GM12878 (cell line): ENCODE results near the gene HHLA2. TPM values are rescaled to one million over a fixed set of nuclear protein-coding genes. Genes with fewer than 3 reads are reported as not detected.

ENCODE experiments used
- BCL3 ChIP-seq: IDR thresholded peaks from 2 replicates; pipeline ENCODE4 v1.6.1; 2011; ENCODE audit warnings: borderline replicate concordance, low read depth, mild to moderate bottlenecking, moderate library complexity, low read length; ENCODE audit not compliant: insufficient read depth, poor library complexity, severe bottlenecking
- BRCA1 ChIP-seq: IDR thresholded peaks from 2 replicates; pipeline ENCODE4 v1.6.1; 2011; ENCODE audit warnings: low read depth, low read length, improper control_type of control experiment
- IRF3 ChIP-seq: fragments of 450-650 bp; IDR thresholded peaks from 2 replicates; pipeline ENCODE4 v1.6.1; 2014; ENCODE audit warnings: mild to moderate bottlenecking
- IRF5 ChIP-seq: fragments of 450-650 bp; IDR thresholded peaks from 2 replicates; pipeline ENCODE4 v1.6.1; 2017; ENCODE audit warnings: borderline replicate concordance
- KDM1A ChIP-seq: fragments of 200-600 bp; sonication (generic); IDR thresholded peaks from 2 replicates; pipeline ENCODE4 v1.6.1; 2016; ENCODE audit warnings: borderline replicate concordance
- RBBP5 ChIP-seq: fragments of 200-600 bp; sonication (generic); conservative IDR thresholded peaks from 2 replicates; pipeline ENCODE4 v1.6.1; 2016
- SMC3 ChIP-seq: IDR thresholded peaks from 2 replicates; pipeline ENCODE4 v1.6.1; 2011; ENCODE audit warnings: low read length, improper control_type of control experiment, borderline replicate concordance
- ZBED1 ChIP-seq: IDR thresholded peaks from 2 replicates; pipeline ENCODE4 v1.6.1; 2016; ENCODE audit warnings: borderline replicate concordance
- ZBTB4 ChIP-seq: fragments of 450-650 bp; formaldehyde crosslinking; IDR thresholded peaks from 2 replicates; pipeline ENCODE4 v1.4.0; 2022; ENCODE audit warnings: mild to moderate bottlenecking, moderate library complexity
- ZNF207 ChIP-seq: fragments of 450-650 bp; IDR thresholded peaks from 2 replicates; pipeline ENCODE4 v1.6.1; 2014; ENCODE audit warnings: antibody characterized with exemption, mild to moderate bottlenecking, borderline replicate concordance
- ZNF217 ChIP-seq: fragments of 450-650 bp; IDR thresholded peaks from 2 replicates; pipeline ENCODE4 v1.6.1; 2017; ENCODE audit warnings: antibody characterized with exemption, mild to moderate bottlenecking
- polyA plus RNA-seq, 11 experiments: library from polyadenylated mRNA; depleted of rRNA in 4 of 11; unstranded in 6 of 11; stranded (reverse) in 5 of 11; fragments of >200 nt; fragmentation: Nextera tagmentation in 4 of 11; fragmentation: Illumina TruSeq in 1 of 11; extraction: Ambion mirVana in 4 of 11; extraction: Trizol in 1 of 11; gene quantifications; 1 replicate in 1 of 11; 2 replicates in 10 of 11; pipeline versions ENCODE4 v1.2.1 to v1.2.3, GENCODE V29; 2011 to 2016; ENCODE audit warnings: inconsistent platforms in 2 of 11, missing spikeins in 2 of 11, low read depth in 1 of 11
- total RNA-seq, 4 experiments: library from RNA; depleted of rRNA in 3 of 4; stranded (reverse); fragments of >200 nt in 3 of 4; fragmentation: Illumina TruSeq in 1 of 4; extraction: Trizol in 1 of 4; gene quantifications; 2 replicates each; pipeline versions ENCODE4 v1.2.1 to v1.2.3, GENCODE V29; 2013 to 2021
- TF ChIP-seq, protein P1 (sequence below): fragments of 450-650 bp; IDR thresholded peaks from 2 replicates; pipeline ENCODE4 v1.6.1; 2017; ENCODE audit warnings: antibody characterized with exemption, mild to moderate bottlenecking, moderate library complexity
- TF ChIP-seq, protein P2 (sequence below): IDR thresholded peaks from 2 replicates; pipeline ENCODE4 v1.6.1; 2011; ENCODE audit warnings: mild to moderate bottlenecking, low read depth, low read length, moderate library complexity; ENCODE audit not compliant: insufficient replicate concordance
- TF ChIP-seq, protein P3 (sequence below): fragments of 450-650 bp; IDR thresholded peaks from 2 replicates; pipeline ENCODE4 v1.6.1; 2017; ENCODE audit warnings: mild to moderate bottlenecking, low read depth, inconsistent platforms; ENCODE audit not compliant: poor library complexity, severe bottlenecking

The HHLA2 gene
- total and polyA plus RNA-seq, 10 of the 15 experiments (the other 5 are each of a cell fraction or from before 2014, with no cell fraction given) = 0.11 to 1.3 (median 0.28) TPM; not detected in 1

GRCh38 chr3:108292905-108293328 lies 3.4 kb upstream of the HHLA2 start (continued):
- no peak for TF ChIP-seq ZBTB4 (CRISPR knock-in tag)
- TF ChIP-seq SMC3 = no peak
- TF ChIP-seq, protein P1, sequence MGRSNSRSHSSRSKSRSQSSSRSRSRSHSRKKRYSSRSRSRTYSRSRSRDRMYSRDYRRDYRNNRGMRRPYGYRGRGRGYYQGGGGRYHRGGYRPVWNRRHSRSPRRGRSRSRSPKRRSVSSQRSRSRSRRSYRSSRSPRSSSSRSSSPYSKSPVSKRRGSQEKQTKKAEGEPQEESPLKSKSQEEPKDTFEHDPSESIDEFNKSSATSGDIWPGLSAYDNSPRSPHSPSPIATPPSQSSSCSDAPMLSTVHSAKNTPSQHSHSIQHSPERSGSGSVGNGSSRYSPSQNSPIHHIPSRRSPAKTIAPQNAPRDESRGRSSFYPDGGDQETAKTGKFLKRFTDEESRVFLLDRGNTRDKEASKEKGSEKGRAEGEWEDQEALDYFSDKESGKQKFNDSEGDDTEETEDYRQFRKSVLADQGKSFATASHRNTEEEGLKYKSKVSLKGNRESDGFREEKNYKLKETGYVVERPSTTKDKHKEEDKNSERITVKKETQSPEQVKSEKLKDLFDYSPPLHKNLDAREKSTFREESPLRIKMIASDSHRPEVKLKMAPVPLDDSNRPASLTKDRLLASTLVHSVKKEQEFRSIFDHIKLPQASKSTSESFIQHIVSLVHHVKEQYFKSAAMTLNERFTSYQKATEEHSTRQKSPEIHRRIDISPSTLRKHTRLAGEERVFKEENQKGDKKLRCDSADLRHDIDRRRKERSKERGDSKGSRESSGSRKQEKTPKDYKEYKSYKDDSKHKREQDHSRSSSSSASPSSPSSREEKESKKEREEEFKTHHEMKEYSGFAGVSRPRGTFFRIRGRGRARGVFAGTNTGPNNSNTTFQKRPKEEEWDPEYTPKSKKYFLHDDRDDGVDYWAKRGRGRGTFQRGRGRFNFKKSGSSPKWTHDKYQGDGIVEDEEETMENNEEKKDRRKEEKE = no peak
- TF ChIP-seq, protein P2, sequence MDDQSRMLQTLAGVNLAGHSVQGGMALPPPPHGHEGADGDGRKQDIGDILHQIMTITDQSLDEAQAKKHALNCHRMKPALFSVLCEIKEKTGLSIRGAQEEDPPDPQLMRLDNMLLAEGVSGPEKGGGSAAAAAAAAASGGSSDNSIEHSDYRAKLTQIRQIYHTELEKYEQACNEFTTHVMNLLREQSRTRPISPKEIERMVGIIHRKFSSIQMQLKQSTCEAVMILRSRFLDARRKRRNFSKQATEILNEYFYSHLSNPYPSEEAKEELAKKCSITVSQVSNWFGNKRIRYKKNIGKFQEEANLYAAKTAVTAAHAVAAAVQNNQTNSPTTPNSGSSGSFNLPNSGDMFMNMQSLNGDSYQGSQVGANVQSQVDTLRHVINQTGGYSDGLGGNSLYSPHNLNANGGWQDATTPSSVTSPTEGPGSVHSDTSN = no peak
- peak; percentile 63; the same call in 1 of the 2 replicates for TF ChIP-seq ZBED1
- TF ChIP-seq IRF3 = no peak
- peak; percentile 60; the same call in 1 of the 2 replicates for TF ChIP-seq ZNF217
- TF ChIP-seq, protein P3, sequence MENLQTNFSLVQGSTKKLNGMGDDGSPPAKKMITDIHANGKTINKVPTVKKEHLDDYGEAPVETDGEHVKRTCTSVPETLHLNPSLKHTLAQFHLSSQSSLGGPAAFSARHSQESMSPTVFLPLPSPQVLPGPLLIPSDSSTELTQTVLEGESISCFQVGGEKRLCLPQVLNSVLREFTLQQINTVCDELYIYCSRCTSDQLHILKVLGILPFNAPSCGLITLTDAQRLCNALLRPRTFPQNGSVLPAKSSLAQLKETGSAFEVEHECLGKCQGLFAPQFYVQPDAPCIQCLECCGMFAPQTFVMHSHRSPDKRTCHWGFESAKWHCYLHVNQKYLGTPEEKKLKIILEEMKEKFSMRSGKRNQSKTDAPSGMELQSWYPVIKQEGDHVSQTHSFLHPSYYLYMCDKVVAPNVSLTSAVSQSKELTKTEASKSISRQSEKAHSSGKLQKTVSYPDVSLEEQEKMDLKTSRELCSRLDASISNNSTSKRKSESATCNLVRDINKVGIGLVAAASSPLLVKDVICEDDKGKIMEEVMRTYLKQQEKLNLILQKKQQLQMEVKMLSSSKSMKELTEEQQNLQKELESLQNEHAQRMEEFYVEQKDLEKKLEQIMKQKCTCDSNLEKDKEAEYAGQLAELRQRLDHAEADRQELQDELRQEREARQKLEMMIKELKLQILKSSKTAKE = peak; percentile 33
- TF ChIP-seq BCL3 = no peak
- TF ChIP-seq ZNF207 = no peak
- TF ChIP-seq RBBP5 = no peak
- TF ChIP-seq BRCA1 = no peak
- no peak for TF ChIP-seq IRF5
- no peak for TF ChIP-seq KDM1A
